GM18870 (cell line): ENCODE measurements around the gene ELL2.

Experiments
- ATAC-seq: cut with Tn5 transposase; IDR thresholded peaks from one replicate; pipeline ENCODE4 v1.9.1; 2021; ENCODE audit warnings: moderate library complexity; ENCODE audit not compliant: unreplicated experiment

The ELL2 gene

GRCh38 chr5:95961617-95962474 lies at the start of gene ELL2:
Gene ELL2, minus strand, starts transcription at chr5:95961851. Its CDS starts 130 bp downstream, at chr5:95961721.
- ATAC-seq: peak; percentile 86

GRCh38 chr5:96008987-96009647 lies 47.5 kb upstream of the ELL2 start:
- ATAC-seq: no peak

- ATAC-seq: no peak
Observed at GRCh38 chr5:96008487-96008886, 46.8 kb upstream of the ELL2 start.

- ATAC-seq: no peak
Observed at GRCh38 chr5:96007051-96007450, 45.4 kb upstream of the ELL2 start.

GRCh38 chr5:96006291-96006690 lies 44.6 kb upstream of the ELL2 start:
- no peak for ATAC-seq

- no peak for ATAC-seq
Observed at GRCh38 chr5:96004754-96005153, 43.1 kb upstream of the ELL2 start.

GRCh38 chr5:96004087-96004486 lies 42.4 kb upstream of the ELL2 start:
- ATAC-seq: no peak

GRCh38 chr5:96001262-96001661 lies 39.6 kb upstream of the ELL2 start:
- ATAC-seq: no peak

- no peak for ATAC-seq
Observed at GRCh38 chr5:96000308-96000707, 38.7 kb upstream of the ELL2 start.

GRCh38 chr5:95996904-95997723 lies 35.5 kb upstream of the ELL2 start:
- no peak for ATAC-seq

- ATAC-seq: no peak
Observed at GRCh38 chr5:95995962-95996489, 34.4 kb upstream of the ELL2 start.

GRCh38 chr5:95993776-95994175 lies 32.1 kb upstream of the ELL2 start:
- ATAC-seq: no peak

- ATAC-seq: no peak
Observed at GRCh38 chr5:95993266-95993665, 31.6 kb upstream of the ELL2 start.

GRCh38 chr5:95989283-95990048 lies 27.8 kb upstream of the ELL2 start:
- no peak for ATAC-seq

GRCh38 chr5:95988877-95989276 lies 27.2 kb upstream of the ELL2 start:
- no peak for ATAC-seq

- no peak for ATAC-seq
Observed at GRCh38 chr5:95988094-95988493, 26.4 kb upstream of the ELL2 start.

- ATAC-seq: no peak
Observed at GRCh38 chr5:95986937-95987520, 25.4 kb upstream of the ELL2 start.

- ATAC-seq: no peak
Observed at GRCh38 chr5:95986001-95986400, 24.4 kb upstream of the ELL2 start.

- ATAC-seq: no peak
Observed at GRCh38 chr5:95985249-95985648, 23.6 kb upstream of the ELL2 start.

- ATAC-seq: no peak
Observed at GRCh38 chr5:95984287-95984938, 22.8 kb upstream of the ELL2 start.
